Stimulated activated CD8-positive, alpha-beta memory T cell treated with anti-CD3 and anti-CD28 coated beads, Interleukin-15, amount 100 ng/mL, for 48 hours (primary cell): ENCODE results near the gene SUPV3L1.
"Not testable (repeated sequence)": the region's sequence is repeated elsewhere in the genome, so short reads cannot be mapped to it uniquely, and the experiment has no call there.

ENCODE experiments used
- DNase-seq, 2 donors: peaks; one replicate each; pipeline ENCODE4 v3.0.0-alpha.2; 2020; ENCODE audit warnings: low read depth in 2 of 2

The SUPV3L1 gene

GRCh38 chr10:69179743-69180524 lies at the start of gene SUPV3L1:
SUPV3L1 (plus strand) TSS chr10:69180234; CDS start chr10:69180292, 58 bp downstream.
- peak; percentile 78 to 79 for DNase-seq

GRCh38 chr10:69130251-69130650 lies 49.8 kb upstream of the SUPV3L1 start:
- DNase-seq, result no peak

GRCh38 chr10:69139961-69140360 lies 40.1 kb upstream of the SUPV3L1 start:
- DNase-seq, result no peak

GRCh38 chr10:69141304-69141703 lies 38.7 kb upstream of the SUPV3L1 start:
- no peak for DNase-seq

- not testable (repeated sequence) for DNase-seq
Observed at GRCh38 chr10:69142074-69142473, 38.0 kb upstream of the SUPV3L1 start.

- DNase-seq, result no peak
Observed at GRCh38 chr10:69142983-69143382, 37.1 kb upstream of the SUPV3L1 start.

- DNase-seq, result no peak
Observed at GRCh38 chr10:69145329-69145728, 34.7 kb upstream of the SUPV3L1 start.

GRCh38 chr10:69145864-69146263 lies 34.2 kb upstream of the SUPV3L1 start:
- DNase-seq, result no peak

- no peak for DNase-seq
Observed at GRCh38 chr10:69146759-69147158, 33.3 kb upstream of the SUPV3L1 start.

GRCh38 chr10:69151984-69152383 lies 28.1 kb upstream of the SUPV3L1 start:
- DNase-seq, result peak in 1 of 2 donors; percentile 8

GRCh38 chr10:69153227-69153626 lies 26.8 kb upstream of the SUPV3L1 start:
- DNase-seq, result no peak

- no peak for DNase-seq
Observed at GRCh38 chr10:69160809-69161241, 19.2 kb upstream of the SUPV3L1 start.

GRCh38 chr10:69168493-69168892 lies 11.5 kb upstream of the SUPV3L1 start:
- no peak for DNase-seq

GRCh38 chr10:69172241-69172982 lies 7.6 kb upstream of the SUPV3L1 start:
- DNase-seq, result no peak

- DNase-seq, result not testable (repeated sequence)
Observed at GRCh38 chr10:69175326-69175725, 4.7 kb upstream of the SUPV3L1 start.

- no peak for DNase-seq
Observed at GRCh38 chr10:69176823-69177222, 3.2 kb upstream of the SUPV3L1 start.

GRCh38 chr10:69179089-69179742 lies 818 bp upstream of the SUPV3L1 start:
- DNase-seq, result no peak

GRCh38 chr10:69180525-69181204 lies 631 bp downstream of the SUPV3L1 start:
- peak in 1 of 2 donors; percentile 3 for DNase-seq

GRCh38 chr10:69181433-69181832 lies 1.4 kb downstream of the SUPV3L1 start:
- no peak for DNase-seq

- DNase-seq, result no peak
Observed at GRCh38 chr10:69182005-69182404, 2.0 kb downstream of the SUPV3L1 start.

- DNase-seq, result no peak
Observed at GRCh38 chr10:69186524-69186923, 6.5 kb downstream of the SUPV3L1 start.

- DNase-seq, result no peak
Observed at GRCh38 chr10:69201045-69201444, 21.0 kb downstream of the SUPV3L1 start.
